ENCODE results near the gene SMG6. TPM values are rescaled to one million over a fixed set of nuclear protein-coding genes. Genes with fewer than 3 reads are reported as not detected.
A peak's percentile ranks its signal among the peaks of the same experiment; 100 is the strongest.

The SMG6 gene
- total RNA-seq, 8 experiments from 2014 or later, result 18.5 to 54.9 (median 30.6) TPM

DNA sequence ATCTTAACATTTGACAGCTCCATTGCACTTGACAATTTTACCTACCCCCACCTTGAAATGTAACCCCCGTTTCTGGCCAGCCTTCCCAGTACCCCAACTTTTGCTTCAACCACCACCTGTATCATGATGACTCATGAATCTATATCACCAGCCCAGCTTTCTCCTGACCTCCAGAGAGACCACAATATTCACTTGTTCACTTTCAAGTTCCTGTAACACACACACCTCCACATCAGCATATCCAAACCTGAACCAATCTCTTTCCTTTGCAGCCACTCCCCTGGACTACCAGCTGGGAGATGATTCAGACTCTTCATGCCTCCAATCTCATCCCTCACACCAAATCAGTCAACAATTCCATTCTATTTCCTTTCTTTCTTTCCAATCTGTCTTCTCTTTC is 8.0 kb downstream of the SMG6 start:
- peaks cover 0 to 3% of the 10 kb centered on the region in 2 donors for H3K4me1 ChIP-seq (replicated peaks in 1 of 2)
- H3K4me3 ChIP-seq, result no peak overlapping the region
- ATAC-seq (replicated peaks in 6 of 8), result peak in 2 of 8 experiments; percentile 79 to 86
- WGBS, 10 experiments, result 87 to 100% (median 100%) methylated on average over 1 of the region's 1 CpG; no CpG with 5 or more reads in 5 of the 10 experiments
- H3K27ac ChIP-seq, result no peak overlapping the region
- in situ Hi-C loops (cut with MboI; ENCODE audit: low pct_unique_long_range_greater_than_20kb in 2 of 9, low sequenced_read_pairs in 9 of 9, unreplicated experiment in 9 of 9), result loop anchor here in 1 of 9 experiments (25.0 kb wide), 1 partner anchor 383 kb away; no protein-coding TSS in a partner anchor

DNA sequence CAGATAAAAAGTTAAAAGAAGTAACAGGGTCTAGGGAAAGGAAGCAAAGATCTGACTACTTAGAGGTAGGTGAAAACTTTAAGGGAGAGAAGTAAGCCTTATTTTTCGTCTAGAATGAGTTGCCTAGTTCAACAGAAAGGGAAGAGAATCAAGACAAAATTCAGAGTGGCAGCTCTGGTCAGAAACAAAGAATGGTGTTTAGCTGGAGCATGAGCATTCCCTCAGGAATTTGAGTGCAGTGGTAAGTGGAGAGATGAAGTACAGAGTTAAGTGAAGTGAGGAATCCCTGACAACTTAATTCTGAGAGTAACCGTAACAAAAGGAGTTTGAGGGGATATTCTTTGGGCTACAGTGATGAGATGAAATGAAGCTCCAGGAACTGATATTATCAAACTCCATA is 11.5 kb downstream of the SMG6 start:
- Histone ChIP-seq H3K27ac (no peak overlapping the region), H3K4me1 (replicated peaks in 1 of 2) (no peaks in the 10 kb centered on the region), H3K4me3 (no peak overlapping the region)
- in situ Hi-C loops (cut with MboI; ENCODE audit: low pct_unique_long_range_greater_than_20kb in 2 of 9, low sequenced_read_pairs in 9 of 9, unreplicated experiment in 9 of 9), result loop anchor here in 1 of 9 experiments (25.0 kb wide), 1 partner anchor 380 kb away; no protein-coding TSS in a partner anchor
- WGBS, 10 experiments, result 50 to 96% (median 85%) methylated on average over 1 to 2 of the region's 2 CpGs; no CpG with 5 or more reads in 1 of the 10 experiments
- no peak for ATAC-seq (replicated peaks in 6 of 8)

DNA sequence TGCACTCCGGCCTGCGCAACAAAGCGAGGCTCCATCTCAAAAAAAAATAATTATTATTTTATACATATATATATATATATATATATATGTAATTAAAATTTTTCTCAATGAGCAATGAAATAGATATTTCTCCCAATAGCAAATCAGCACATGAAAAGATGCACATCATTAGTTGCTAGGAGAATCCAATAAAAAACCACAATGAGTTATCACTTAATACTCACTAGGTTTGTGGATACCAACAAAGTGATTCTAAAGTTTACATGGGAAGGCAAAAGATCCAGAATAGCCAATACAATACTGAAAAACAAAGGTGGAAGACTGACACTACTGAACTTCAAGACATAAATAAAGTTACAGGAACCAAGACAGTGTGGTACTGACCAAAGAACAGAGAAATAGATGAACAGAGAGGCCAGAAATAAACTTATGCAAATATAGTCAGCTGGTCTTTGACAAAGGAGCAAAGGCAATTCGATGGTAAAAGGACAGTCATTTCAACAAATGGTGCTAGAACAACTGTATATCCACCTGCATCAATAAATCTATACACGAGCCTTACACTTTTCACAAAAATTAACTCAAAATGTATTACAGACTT is 13.6 kb downstream of the SMG6 start:
- Histone ChIP-seq H3K27ac (no peak overlapping the region), H3K4me1 (replicated peaks in 1 of 2) (no peaks in the 10 kb centered on the region), H3K4me3 (no peak overlapping the region)
- 86 to 100% (median 94%) methylated on average over 1 to 5 of the region's 5 CpGs; no CpG with 5 or more reads in 1 of the 10 experiments for WGBS, 10 experiments
- in situ Hi-C loops (cut with MboI; ENCODE audit: low pct_unique_long_range_greater_than_20kb in 2 of 9, low sequenced_read_pairs in 9 of 9, unreplicated experiment in 9 of 9), result loop anchor here in 1 of 9 experiments (25.0 kb wide), 1 partner anchor 378 kb away; no protein-coding TSS in a partner anchor
- no peak for ATAC-seq (replicated peaks in 6 of 8)

DNA sequence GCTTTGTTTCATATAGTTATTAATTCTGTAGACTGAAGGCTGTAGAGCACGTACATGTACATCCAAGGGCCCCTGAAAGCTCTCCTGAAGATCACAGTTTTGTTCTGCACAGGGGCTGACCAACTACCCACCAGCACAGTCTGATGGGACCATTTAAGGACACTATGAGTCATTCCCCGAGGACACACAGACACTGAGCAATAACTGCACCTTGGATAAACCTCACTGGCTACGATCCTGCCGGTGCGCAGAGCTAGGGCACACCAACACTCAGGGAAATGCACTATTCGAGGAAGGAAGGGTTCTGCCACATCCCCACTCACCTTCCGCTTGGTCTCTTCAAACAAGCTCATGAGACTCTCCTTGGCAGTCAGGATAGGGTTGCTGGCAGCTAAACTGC is 20.3 kb downstream of the SMG6 start:
- WGBS, 10 experiments, result 60 to 100% (median 96%) methylated on average over 1 to 7 of the region's 7 CpGs; no CpG with 5 or more reads in 3 of the 10 experiments
- no peak overlapping the region for H3K27ac ChIP-seq
- in situ Hi-C loops (cut with MboI; ENCODE audit: low pct_unique_long_range_greater_than_20kb in 2 of 9, low sequenced_read_pairs in 9 of 9, unreplicated experiment in 9 of 9), result loop anchor here in 1 of 9 experiments (25.0 kb wide), 1 partner anchor 371 kb away; no protein-coding TSS in a partner anchor
- no peak overlapping the region for H3K4me3 ChIP-seq
- no peaks in the 10 kb centered on the region for H3K4me1 ChIP-seq (replicated peaks in 1 of 2)
- ATAC-seq (replicated peaks in 6 of 8), result peak in 4 of 8 experiments; percentile 10 to 32 (median 16)

DNA sequence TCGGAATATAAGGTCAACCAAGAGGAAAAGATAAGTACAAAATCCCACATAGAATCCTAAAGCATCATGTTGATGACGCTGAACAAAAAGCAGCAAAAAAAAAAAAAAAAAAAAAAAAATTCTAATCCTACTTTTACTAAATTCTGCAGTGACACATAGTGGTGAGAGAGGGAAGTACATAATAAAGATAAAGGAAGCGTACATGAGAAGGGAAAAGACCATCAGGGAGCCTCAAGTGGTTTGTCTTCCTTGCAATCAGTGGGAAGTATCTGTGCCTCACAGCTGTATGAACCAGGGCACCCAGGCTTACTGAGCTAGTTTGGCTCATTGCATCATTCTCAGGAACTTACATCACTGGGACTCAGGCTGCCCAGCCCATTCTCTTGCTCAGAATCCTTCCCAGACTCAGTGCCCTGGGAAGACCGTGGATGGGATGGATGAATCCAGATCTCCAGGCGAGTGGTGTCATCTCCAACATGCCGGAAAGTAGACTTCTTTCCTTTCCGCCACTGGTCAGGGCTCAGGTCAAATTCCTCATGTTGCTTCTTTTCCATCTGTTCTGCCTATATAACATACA is 21.2 kb downstream of the SMG6 start:
- ATAC-seq (replicated peaks in 6 of 8), result peak; percentile 50 to 97 (median 78)
- WGBS, 10 experiments, result 0 to 90% (median 33%) methylated on average over 1 to 7 of the region's 7 CpGs
- in situ Hi-C loops (cut with MboI; ENCODE audit: low pct_unique_long_range_greater_than_20kb in 2 of 9, low sequenced_read_pairs in 9 of 9, unreplicated experiment in 9 of 9), result loop anchor here in 1 of 9 experiments (25.0 kb wide), 1 partner anchor 370 kb away; no protein-coding TSS in a partner anchor
- Histone ChIP-seq H3K4me1 (replicated peaks in 1 of 2) (no peaks in the 10 kb centered on the region), H3K4me3 (no peak overlapping the region), H3K27ac (no peak overlapping the region)

DNA sequence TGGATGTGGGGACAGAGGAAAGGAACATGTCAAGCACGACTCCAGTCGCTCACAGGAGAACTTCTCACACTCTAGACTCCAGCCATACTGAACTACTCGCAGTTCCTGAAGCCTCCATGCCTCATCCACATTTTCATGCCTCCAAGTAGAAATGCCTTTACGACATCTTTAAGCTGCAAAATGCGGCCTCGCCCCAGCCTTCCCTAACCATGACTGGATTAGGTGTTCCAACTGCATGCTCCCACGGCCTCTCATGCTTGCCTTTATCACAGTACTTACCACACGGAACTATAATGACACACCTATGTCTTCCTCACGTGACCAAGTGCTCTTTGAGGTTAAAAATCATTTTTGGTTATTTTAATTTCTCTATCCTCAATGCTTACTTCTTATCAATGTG is 23.9 kb downstream of the SMG6 start:
- Histone ChIP-seq H3K27ac (no peak overlapping the region), H3K4me1 (replicated peaks in 1 of 2) (no peaks in the 10 kb centered on the region), H3K4me3 (no peak overlapping the region)
- 30 to 97% (median 90%) methylated on average over 2 to 9 of the region's 9 CpGs; no CpG with 5 or more reads in 1 of the 10 experiments for WGBS, 10 experiments
- ATAC-seq (replicated peaks in 6 of 8), result no peak
- in situ Hi-C loops (cut with MboI; ENCODE audit: low pct_unique_long_range_greater_than_20kb in 2 of 9, low sequenced_read_pairs in 9 of 9, unreplicated experiment in 9 of 9), result loop anchor here in 1 of 9 experiments (25.0 kb wide), 1 partner anchor 367 kb away; no protein-coding TSS in a partner anchor

DNA sequence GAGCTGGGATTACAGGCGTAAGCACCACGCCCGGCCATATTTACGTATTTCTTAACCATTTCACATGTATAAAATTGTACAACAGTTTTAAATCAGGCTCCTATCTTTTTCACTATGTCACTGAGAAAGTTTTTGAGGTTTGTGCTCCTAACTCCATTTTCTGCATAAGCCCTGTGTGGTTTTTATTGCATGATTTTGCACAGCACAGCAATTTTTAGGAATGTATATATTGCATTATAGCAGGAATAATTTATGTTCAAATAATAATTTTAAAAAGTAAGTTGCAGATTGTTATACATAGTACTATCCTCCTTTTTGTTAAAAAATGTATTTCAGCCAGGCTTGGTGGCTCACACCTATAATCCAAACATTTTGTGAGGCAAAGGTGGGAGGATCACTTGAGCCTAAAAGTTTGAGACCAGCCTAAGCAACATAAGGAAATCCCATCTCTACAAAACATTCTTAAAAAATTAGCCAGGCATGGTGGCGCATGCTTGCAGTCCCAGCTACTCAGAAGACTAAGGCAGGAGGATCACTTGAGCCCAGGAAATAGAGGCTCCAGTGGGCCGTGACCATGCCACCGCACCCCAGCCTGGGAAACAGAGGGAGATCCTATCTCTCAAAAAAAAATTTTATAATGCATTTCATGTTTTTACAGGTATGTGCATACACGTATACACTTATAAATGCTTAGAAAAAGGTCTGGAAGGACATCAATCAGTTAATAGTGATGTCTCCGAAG is 26.0 kb downstream of the SMG6 start:
- in situ Hi-C loops (cut with MboI; ENCODE audit: low pct_unique_long_range_greater_than_20kb in 2 of 9, low sequenced_read_pairs in 9 of 9, unreplicated experiment in 9 of 9), result loop anchor here in 1 of 9 experiments (25.0 kb wide), 1 partner anchor 365 kb away; no protein-coding TSS in a partner anchor
- 79 to 100% (median 95%) methylated on average over 1 to 7 of the region's 9 CpGs for WGBS, 10 experiments
- ATAC-seq (replicated peaks in 6 of 8), result no peak

DNA sequence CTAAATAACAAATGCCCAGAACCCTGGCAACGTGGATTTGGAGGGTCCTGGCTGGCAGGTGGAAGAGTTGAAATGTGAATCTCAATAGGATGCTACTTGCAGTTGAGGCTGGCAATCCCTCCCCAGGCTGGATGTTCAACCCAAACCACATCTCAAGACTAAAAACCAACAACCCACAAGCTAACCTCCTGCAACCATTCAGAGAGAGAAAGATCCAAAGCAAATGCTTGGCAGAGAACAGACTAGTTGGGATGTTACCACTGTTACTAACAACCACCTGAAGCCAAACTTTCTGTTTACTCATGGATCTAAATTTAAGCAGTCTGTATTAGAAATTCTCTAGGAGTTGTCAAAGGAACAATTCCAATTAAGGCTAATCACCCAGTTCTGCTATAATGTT is 27.9 kb downstream of the SMG6 start:
- in situ Hi-C loops (cut with MboI; ENCODE audit: low pct_unique_long_range_greater_than_20kb in 2 of 9, low sequenced_read_pairs in 9 of 9, unreplicated experiment in 9 of 9), result loop anchor here in 1 of 9 experiments (25.0 kb wide), 1 partner anchor 363 kb away; no protein-coding TSS in a partner anchor

More for the DNA sequence above, 26.0 kb downstream of the SMG6 start:
- Histone ChIP-seq H3K4me1 (replicated peaks in 1 of 2) (no peaks in the 10 kb centered on the region), H3K27ac (no peak overlapping the region), H3K4me3 (no peak overlapping the region)

DNA sequence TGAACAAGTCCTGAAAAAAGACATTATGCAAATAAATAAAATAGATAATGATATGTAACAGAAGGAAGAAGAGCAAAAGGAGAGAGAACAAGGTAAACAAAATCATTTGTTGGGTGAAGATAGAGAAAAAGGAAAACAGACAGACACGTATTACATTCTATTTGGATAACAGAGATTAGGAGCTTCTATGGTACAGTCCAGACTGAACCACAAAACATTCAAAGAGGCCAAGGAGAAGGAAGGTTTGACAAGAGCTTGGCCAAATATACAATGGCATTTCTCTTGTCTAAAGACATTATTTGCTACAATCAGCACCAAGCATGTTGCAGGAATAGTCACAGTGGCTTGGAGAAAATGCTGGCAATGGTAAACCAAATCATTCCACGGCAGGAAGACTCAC is 29.2 kb downstream of the SMG6 start:
- no peaks in the 10 kb centered on the region for H3K4me1 ChIP-seq (replicated peaks in 1 of 2)
- H3K27ac ChIP-seq, result no peak overlapping the region
- 17 to 100% (median 94%) methylated on average over 1 to 2 of the region's 2 CpGs; no CpG with 5 or more reads in 2 of the 10 experiments for WGBS, 10 experiments
- in situ Hi-C loops (cut with MboI; ENCODE audit: low pct_unique_long_range_greater_than_20kb in 2 of 9, low sequenced_read_pairs in 9 of 9, unreplicated experiment in 9 of 9), result loop anchor here in 1 of 9 experiments (25.0 kb wide), 1 partner anchor 387 kb away; no protein-coding TSS in a partner anchor
- H3K4me3 ChIP-seq, result no peak overlapping the region
- no peak for ATAC-seq (replicated peaks in 6 of 8)

More for the DNA sequence above, 27.9 kb downstream of the SMG6 start:
- no peak for ATAC-seq (replicated peaks in 6 of 8)
- Histone ChIP-seq H3K4me3 (no peak overlapping the region), H3K27ac (no peak overlapping the region), H3K4me1 (replicated peaks in 1 of 2) (no peaks in the 10 kb centered on the region)
- WGBS, 10 experiments, result 40 to 80% (median 60%) methylated on average over 1 of the region's 1 CpG; no CpG with 5 or more reads in 5 of the 10 experiments

DNA sequence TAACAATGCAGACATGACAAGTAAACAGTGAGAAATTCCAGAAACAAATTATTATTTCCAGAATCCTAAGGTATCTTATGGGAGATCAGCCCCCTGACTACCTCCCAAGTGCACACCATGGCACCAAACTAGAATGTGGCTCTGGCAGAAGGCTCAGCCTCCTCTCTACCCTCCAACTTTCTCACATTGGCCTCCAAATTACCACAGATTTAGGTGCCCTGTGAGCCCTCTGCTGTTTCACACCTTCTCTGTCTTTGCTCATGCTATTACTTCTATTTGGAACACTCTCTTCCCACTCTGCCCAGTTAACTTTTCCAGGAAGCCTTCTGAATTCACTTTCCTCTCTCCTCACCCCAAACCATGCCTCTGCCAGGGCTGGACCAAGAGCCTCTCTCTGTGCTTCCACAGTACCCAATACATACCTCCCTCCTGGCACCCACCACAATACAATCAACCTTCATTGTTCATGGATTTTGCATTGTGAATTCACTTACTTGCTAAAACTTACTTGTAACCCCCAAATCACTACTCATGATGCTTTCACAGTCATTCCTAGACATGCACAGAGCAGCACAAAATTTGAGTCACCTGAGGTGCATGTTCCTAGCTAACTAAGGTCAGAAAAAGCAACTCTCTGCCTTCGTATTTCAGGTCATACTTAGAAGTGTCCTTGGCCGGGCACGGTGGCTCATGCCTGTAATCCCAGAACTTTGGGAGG is 31.4 kb downstream of the SMG6 start:
- Histone ChIP-seq H3K4me1 (replicated peaks in 1 of 2) (no peaks in the 10 kb centered on the region), H3K27ac (no peak overlapping the region), H3K4me3 (no peak overlapping the region)
- no peak for ATAC-seq (replicated peaks in 6 of 8)
- in situ Hi-C loops (cut with MboI; ENCODE audit: low pct_unique_long_range_greater_than_20kb in 2 of 9, low sequenced_read_pairs in 9 of 9, unreplicated experiment in 9 of 9), result loop anchor here in 1 of 9 experiments (25.0 kb wide), 1 partner anchor 385 kb away; no protein-coding TSS in a partner anchor
- WGBS, 10 experiments, result 67 to 100% (median 100%) methylated on average over 1 to 3 of the region's 3 CpGs; no CpG with 5 or more reads in 5 of the 10 experiments

DNA sequence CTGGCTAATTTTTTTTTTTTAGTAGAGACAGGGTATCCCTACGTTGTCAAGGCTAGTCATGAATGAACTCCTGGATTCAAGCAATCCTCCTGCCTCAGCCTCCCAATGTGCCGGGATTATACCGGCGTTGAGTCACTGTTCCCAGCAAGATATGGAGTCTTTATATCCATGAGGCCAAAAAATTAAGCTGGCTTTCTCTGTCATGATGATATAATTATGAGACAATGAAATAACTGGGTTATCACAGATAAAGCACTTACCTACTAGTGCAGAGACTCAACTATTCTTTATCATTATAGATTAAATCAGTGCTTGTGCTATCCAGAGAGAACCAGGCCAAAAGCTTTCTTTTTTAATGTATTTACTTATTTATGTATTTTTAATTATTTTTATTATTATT is 36.2 kb downstream of the SMG6 start:
- in situ Hi-C loops (cut with MboI; ENCODE audit: low pct_unique_long_range_greater_than_20kb in 2 of 9, low sequenced_read_pairs in 9 of 9, unreplicated experiment in 9 of 9), result loop anchor here in 1 of 9 experiments (25.0 kb wide), 1 partner anchor 380 kb away; no protein-coding TSS in a partner anchor
- no peak overlapping the region for H3K27ac ChIP-seq
- H3K4me3 ChIP-seq, result no peak overlapping the region
- no peaks in the 10 kb centered on the region for H3K4me1 ChIP-seq (replicated peaks in 1 of 2)
- ATAC-seq (replicated peaks in 6 of 8), result no peak
- WGBS, 10 experiments, result 0 to 100% (median 95%) methylated on average over 1 to 4 of the region's 4 CpGs; no CpG with 5 or more reads in 2 of the 10 experiments

DNA sequence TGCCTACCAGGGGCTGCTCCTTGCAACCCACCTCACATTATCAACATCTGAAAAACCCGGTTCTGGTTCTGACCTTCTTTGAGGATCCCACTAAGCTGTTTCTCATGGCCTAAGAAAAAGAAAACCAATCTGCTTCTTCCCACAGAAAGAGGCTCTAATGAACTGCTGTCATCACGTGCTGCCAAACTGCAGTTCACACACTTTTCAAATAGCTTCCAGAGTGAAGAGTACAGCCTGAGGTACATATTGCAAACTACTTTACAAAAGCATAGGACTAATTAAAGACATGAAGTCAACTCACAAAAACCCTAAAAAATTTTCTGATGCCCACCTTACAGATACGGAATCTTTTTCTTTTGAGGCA is 36.7 kb downstream of the SMG6 start:
- Histone ChIP-seq H3K4me3 (no peak overlapping the region), H3K27ac (no peak overlapping the region), H3K4me1 (replicated peaks in 1 of 2) (no peaks in the 10 kb centered on the region)
- ATAC-seq (replicated peaks in 6 of 8), result no peak
- in situ Hi-C loops (cut with MboI; ENCODE audit: low pct_unique_long_range_greater_than_20kb in 2 of 9, low sequenced_read_pairs in 9 of 9, unreplicated experiment in 9 of 9), result loop anchor here in 1 of 9 experiments (25.0 kb wide), 1 partner anchor 380 kb away; no protein-coding TSS in a partner anchor
- WGBS, 10 experiments, result 67 to 100% (median 86%) methylated on average over 1 to 3 of the region's 3 CpGs; no CpG with 5 or more reads in 2 of the 10 experiments

All from motor neuron (in vitro differentiated cells).